Lower lobe of right lung (tissue), 2 donors: ENCODE data around the gene CACNA1C. TPM values are rescaled to one million over a fixed set of nuclear protein-coding genes. Genes with fewer than 3 reads are reported as not detected.

Experiments used
- ATAC-seq, 2 donors: fragments of 200-7000 bp; cut with Tn5 transposase; one replicate each; pipeline ENCODE4 v1.9.1; 2020 to 2022; ENCODE audit warnings: mild to moderate bottlenecking in 2 of 2, moderate library complexity in 2 of 2
- DNase-seq: peaks from one replicate; pipeline ENCODE4 v3.0.0-alpha.2; 2020
- H3K27ac ChIP-seq: fragments of 200-600 bp; one replicate; pipeline ENCODE4 v1.8.0; 2022
- H3K27me3 ChIP-seq: fragments of 200-600 bp; one replicate; pipeline ENCODE4 v1.8.0; 2022; ENCODE audit warnings: low read depth
- H3K36me3 ChIP-seq: fragments of 200-600 bp; one replicate; pipeline ENCODE4 v1.8.0; 2022; ENCODE audit warnings: mild to moderate bottlenecking
- H3K4me1 ChIP-seq: fragments of 200-600 bp; one replicate; pipeline ENCODE4 v1.8.0; 2022
- H3K4me3 ChIP-seq: fragments of 200-600 bp; one replicate; pipeline ENCODE4 v1.8.0; 2022; ENCODE audit warnings: mild to moderate bottlenecking
- H3K9me3 ChIP-seq: fragments of 200-600 bp; one replicate; pipeline ENCODE4 v1.8.0; 2022
- intact Hi-C: fragments of 100-400 bp; cut with DNase I; formaldehyde crosslinking; loops from one replicate; pipeline ENCODE4 v1.11.0; 2022
- total RNA-seq: library from RNA; stranded (reverse); fragmentation: NEBNext Ultra II Directional; extraction: Animal tissue kit (Norgen Biotek cat#: 25700); gene quantifications from one replicate; pipeline ENCODE4 v1.2.1, GENCODE V29; 2021
- TF ChIP-seq, protein P1 (sequence below): fragments of 200-600 bp; IDR thresholded peaks from one replicate; pipeline ENCODE4 v1.8.0; 2022; ENCODE audit warnings: antibody characterized with exemption, mild to moderate bottlenecking
- donor health status: DM: no; HTN: yes; CAD: no; lungs with severe emphysema.

The CACNA1C gene
- total RNA-seq, 1 donor from 2014 or later: 8.4 TPM

DNA sequence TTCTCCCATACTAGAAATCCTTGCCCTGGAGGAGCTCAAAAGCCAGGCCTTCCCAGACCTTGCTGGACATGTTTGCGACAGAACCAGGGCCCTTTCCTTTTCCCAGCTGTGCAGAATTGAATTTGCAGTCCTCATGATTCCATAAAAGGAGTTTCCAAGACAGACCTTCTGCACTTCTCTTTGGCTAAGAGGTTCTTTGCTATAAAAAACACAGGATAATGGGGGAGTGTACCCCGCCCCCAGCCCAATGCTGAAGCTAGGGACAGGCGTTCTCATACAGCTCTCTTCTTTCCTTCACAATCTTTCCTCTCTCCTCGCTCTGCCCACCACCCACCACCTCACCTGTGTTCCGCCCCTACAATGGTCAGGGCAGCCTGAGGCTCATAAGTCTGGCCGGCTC, 569.7 kb downstream of the CACNA1C start:
- TF ChIP-seq, protein P1, sequence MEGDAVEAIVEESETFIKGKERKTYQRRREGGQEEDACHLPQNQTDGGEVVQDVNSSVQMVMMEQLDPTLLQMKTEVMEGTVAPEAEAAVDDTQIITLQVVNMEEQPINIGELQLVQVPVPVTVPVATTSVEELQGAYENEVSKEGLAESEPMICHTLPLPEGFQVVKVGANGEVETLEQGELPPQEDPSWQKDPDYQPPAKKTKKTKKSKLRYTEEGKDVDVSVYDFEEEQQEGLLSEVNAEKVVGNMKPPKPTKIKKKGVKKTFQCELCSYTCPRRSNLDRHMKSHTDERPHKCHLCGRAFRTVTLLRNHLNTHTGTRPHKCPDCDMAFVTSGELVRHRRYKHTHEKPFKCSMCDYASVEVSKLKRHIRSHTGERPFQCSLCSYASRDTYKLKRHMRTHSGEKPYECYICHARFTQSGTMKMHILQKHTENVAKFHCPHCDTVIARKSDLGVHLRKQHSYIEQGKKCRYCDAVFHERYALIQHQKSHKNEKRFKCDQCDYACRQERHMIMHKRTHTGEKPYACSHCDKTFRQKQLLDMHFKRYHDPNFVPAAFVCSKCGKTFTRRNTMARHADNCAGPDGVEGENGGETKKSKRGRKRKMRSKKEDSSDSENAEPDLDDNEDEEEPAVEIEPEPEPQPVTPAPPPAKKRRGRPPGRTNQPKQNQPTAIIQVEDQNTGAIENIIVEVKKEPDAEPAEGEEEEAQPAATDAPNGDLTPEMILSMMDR: no peak
- H3K27ac ChIP-seq: no peak overlapping the region
- intact Hi-C loops: no loop called here
- H3K4me1 ChIP-seq: no peaks in the 10 kb centered on the region
- H3K9me3 ChIP-seq: no peaks in the 10 kb centered on the region
- DNase-seq (no peak), ATAC-seq (no peak)
- H3K27me3 ChIP-seq: peaks cover 8% of the 10 kb centered on the region
- H3K4me3 ChIP-seq: no peak overlapping the region
- no peaks in the 10 kb centered on the region for H3K36me3 ChIP-seq

DNA sequence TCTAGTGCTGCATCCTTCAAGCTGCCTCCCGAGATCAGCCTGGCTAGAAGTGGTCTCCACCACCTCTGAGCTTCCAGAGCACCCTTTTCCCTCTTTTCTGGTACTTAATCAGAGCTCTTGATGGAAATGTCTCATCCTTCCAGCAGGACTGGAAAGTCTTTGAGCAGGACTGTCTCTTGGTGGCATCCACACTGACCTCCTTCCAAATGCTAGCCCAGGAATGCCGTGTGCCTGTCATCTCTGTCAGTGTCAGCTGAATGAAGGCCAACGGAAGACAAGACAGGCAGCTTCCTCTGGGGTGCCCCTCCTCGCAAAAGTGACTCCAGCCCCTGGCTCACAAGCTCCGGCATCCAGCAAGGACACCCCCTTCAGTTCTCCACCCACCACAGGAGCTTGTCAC, 570.7 kb downstream of the CACNA1C start:
- peaks cover 8% of the 10 kb centered on the region for H3K27me3 ChIP-seq
- DNase-seq (no peak), ATAC-seq (no peak)
- no peak overlapping the region for H3K27ac ChIP-seq
- H3K4me1 ChIP-seq: no peaks in the 10 kb centered on the region
- intact Hi-C loops: no loop called here
- no peaks in the 10 kb centered on the region for H3K36me3 ChIP-seq
- TF ChIP-seq, protein P1: no peak
- H3K9me3 ChIP-seq: no peaks in the 10 kb centered on the region
- H3K4me3 ChIP-seq: no peak overlapping the region

DNA sequence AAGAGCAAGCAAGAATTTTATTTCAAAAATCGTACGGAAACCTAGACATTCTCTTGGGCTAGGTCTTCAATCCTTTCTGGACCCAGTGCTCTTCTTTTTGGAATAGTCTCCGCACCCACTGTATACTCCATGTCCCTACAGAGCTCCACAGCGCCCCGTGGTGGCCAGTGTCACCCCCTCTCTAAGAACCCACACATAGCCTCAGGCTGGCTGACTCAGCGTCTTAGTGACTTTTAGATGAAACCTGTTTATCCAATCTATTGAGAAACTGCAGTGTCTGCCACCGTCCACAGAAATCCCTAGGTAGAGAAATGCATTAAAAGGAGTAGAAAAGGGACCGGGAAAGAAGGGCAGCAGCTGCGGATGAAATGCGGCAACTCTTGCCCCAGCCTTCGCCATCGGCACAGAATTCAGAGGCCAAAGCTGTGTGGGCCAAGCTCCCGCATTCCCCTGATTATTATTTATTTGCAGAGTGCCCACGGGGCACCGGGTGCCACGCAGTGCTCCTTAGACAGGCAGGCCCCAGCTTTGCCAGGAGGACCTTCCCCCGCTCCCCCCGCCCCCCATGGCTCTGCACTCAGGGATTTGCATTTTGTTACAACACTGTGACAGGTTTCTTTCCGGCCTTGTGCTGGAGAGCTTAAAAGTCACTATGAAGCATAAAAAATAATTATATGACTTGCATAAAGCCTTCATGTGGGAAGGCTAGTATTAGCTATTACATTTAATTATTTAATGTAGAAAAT, 571.9 kb downstream of the CACNA1C start:
- Histone ChIP-seq H3K9me3 (no peaks in the 10 kb centered on the region), H3K4me1 (no peaks in the 10 kb centered on the region), H3K27ac (no peak overlapping the region), H3K27me3 (peaks cover 8% of the 10 kb centered on the region), H3K4me3 (no peak overlapping the region), H3K36me3 (no peaks in the 10 kb centered on the region)
- TF ChIP-seq, protein P1: no peak
- no peak for ATAC-seq
- intact Hi-C loops: no loop called here
- no peak for DNase-seq

DNA sequence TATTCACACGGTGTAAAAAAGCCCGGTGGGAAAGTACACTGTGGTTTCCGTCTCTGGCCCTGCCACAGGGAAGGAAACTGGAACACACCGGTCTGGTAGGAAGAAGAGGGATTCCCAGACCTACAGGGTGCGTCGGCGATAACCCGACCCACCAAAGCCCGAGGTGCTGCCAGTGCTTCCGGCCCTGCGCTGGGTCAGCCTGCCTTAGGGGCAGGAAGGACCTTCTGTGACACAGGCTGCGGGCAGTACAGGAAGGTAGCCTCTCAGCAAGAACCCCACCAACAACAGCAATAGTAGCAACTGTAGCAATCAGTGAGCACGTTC, 572.5 kb downstream of the CACNA1C start:
- TF ChIP-seq, protein P1: no peak
- no peak for ATAC-seq
- Histone ChIP-seq H3K27me3 (peaks cover 8% of the 10 kb centered on the region), H3K9me3 (no peaks in the 10 kb centered on the region), H3K4me3 (no peak overlapping the region), H3K36me3 (no peaks in the 10 kb centered on the region), H3K4me1 (no peaks in the 10 kb centered on the region), H3K27ac (no peak overlapping the region)
- intact Hi-C loops: no loop called here
- DNase-seq: no peak

DNA sequence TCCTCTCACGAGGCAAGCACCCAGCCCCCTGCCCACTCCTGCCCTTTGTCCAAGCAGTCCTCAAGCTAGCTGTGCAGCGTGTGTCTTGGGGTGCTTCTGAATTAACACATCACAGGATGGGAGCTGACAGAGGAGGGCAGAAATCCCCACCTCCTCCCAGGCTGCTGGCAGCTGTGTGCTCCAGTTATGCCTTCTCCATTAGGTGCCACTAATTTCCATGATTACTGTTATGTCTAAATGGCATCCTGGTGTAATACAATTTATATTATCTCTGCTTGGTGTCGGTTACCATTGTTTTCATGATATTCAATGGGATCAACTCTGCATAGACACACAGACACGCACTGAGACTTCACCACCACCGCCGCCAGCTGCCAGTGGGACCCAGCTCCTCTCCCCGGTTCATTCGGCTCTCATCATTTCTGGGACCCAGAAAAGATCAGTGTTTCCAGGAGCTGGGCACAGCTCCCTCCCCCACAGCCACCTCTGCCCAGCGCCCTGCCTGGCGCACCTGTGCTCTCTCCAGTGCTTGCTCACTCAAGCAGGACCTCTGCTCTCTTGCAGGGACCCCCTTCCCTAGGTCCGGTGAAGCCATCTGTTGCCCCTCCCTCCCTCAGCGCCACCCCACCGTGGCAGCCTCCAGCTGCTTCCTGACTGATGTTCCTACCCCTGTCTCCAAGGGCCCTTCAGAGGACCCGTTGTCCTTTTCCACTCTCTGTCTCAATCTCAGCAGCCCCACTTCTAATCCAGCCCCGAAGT, 574.5 kb downstream of the CACNA1C start:
- Histone ChIP-seq H3K4me3 (no peak overlapping the region), H3K36me3 (no peaks in the 10 kb centered on the region), H3K9me3 (no peaks in the 10 kb centered on the region), H3K27ac (no peak overlapping the region), H3K4me1 (no peaks in the 10 kb centered on the region), H3K27me3 (peaks cover 8% of the 10 kb centered on the region)
- TF ChIP-seq, protein P1: no peak
- intact Hi-C loops: no loop called here
- no peak for DNase-seq
- no peak for ATAC-seq
